Upper lobe of left lung (tissue), 6 donors: Measurements from ENCODE around the gene TMEM63A. TPM values are rescaled to one million over a fixed set of nuclear protein-coding genes. Genes with fewer than 3 reads are reported as not detected.

Source experiments
- ATAC-seq, 2 donors: fragments of 200-7000 bp; cut with Tn5 transposase; one replicate each; pipeline ENCODE4 v1.9.1; 2022; ENCODE audit warnings: mild to moderate bottlenecking in 2 of 2, moderate library complexity in 2 of 2; ENCODE audit not compliant: low FRiP score in 2 of 2
- DNase-seq, 2 donors: peaks; one replicate each; pipeline ENCODE4 v3.0.0-alpha.2; 2019 to 2020
- H3K27ac ChIP-seq, 4 donors: fragments of 200-600 bp; sonication (generic); one replicate each; pipeline ENCODE4 v1.5.1; 2016 to 2019
- H3K27me3 ChIP-seq, 4 donors: fragments of 200-600 bp; sonication (generic); one replicate each; pipeline ENCODE4 v1.5.1; 2017 to 2019
- H3K36me3 ChIP-seq, 4 donors: fragments of 200-600 bp; sonication (generic); one replicate each; pipeline ENCODE4 v1.5.1; 2016 to 2019
- H3K4me1 ChIP-seq, 4 donors: fragments of 200-600 bp; sonication (generic); one replicate each; pipeline ENCODE4 v1.5.1; 2018 to 2019
- H3K4me3 ChIP-seq, 4 donors: fragments of 200-600 bp; sonication (generic); one replicate each; pipeline ENCODE4 v1.5.1; 2017 to 2019; ENCODE audit warnings: mild to moderate bottlenecking in 2 of 4, moderate library complexity in 1 of 4
- H3K9me3 ChIP-seq, 4 donors: fragments of 200-600 bp; sonication (generic); one replicate each; pipeline ENCODE4 v1.5.1; 2018 to 2019
- EP300 ChIP-seq, 4 donors: sonication (generic); formaldehyde crosslinking; IDR thresholded peaks; one replicate each; pipeline ENCODE4 v1.5.1; 2017; ENCODE audit warnings: antibody characterized with exemption in 4 of 4, control low read depth in 2 of 4
- POLR2A ChIP-seq, 4 donors: fragments of 450-650 bp; IDR thresholded peaks; one replicate each; pipeline ENCODE4 v1.5.1; 2016 to 2017; ENCODE audit warnings: antibody characterized with exemption in 4 of 4, mild to moderate bottlenecking in 2 of 4
- POLR2AphosphoS5 ChIP-seq, 2 donors: sonication (generic); formaldehyde crosslinking; IDR thresholded peaks; one replicate each; pipeline ENCODE4 v1.5.1; 2017; ENCODE audit warnings: antibody characterized with exemption in 2 of 2
- WGBS, 2 donors: methylation state at CpG; one replicate each; pipeline ENCODE4 v1.1.5; 2017 to 2018; 5-methylcytosine and 5-hydroxymethylcytosine counted together
- total RNA-seq, 6 donors: library from RNA; depleted of rRNA in 4 of 6; stranded (reverse); fragments of >200 nt in 4 of 6; gene quantifications; one replicate each; pipeline versions ENCODE4 v1.1.0 to v1.2.1, GENCODE V29; 2016 to 2021
- TF ChIP-seq, protein P1 (sequence below), 6 experiments: fragments of 450-650 bp in 4 of 6; fragments of 200-600 bp in 2 of 6; sonication (generic) in 2 of 6; IDR thresholded peaks; one replicate each; pipeline ENCODE4 v1.5.1; 2016 to 2019; ENCODE audit warnings: antibody characterized with exemption in 6 of 6
- donor health status: DM: no; HTN: no; CAD: no; lungs with moderate emphysema.
- donor health status: DM: no; HTN: yes; CAD: no; lungs with severe emphysema.

TMEM63A gene
- total RNA-seq, 6 donors from 2014 or later: 57.9 to 244 (median 105) TPM

DNA sequence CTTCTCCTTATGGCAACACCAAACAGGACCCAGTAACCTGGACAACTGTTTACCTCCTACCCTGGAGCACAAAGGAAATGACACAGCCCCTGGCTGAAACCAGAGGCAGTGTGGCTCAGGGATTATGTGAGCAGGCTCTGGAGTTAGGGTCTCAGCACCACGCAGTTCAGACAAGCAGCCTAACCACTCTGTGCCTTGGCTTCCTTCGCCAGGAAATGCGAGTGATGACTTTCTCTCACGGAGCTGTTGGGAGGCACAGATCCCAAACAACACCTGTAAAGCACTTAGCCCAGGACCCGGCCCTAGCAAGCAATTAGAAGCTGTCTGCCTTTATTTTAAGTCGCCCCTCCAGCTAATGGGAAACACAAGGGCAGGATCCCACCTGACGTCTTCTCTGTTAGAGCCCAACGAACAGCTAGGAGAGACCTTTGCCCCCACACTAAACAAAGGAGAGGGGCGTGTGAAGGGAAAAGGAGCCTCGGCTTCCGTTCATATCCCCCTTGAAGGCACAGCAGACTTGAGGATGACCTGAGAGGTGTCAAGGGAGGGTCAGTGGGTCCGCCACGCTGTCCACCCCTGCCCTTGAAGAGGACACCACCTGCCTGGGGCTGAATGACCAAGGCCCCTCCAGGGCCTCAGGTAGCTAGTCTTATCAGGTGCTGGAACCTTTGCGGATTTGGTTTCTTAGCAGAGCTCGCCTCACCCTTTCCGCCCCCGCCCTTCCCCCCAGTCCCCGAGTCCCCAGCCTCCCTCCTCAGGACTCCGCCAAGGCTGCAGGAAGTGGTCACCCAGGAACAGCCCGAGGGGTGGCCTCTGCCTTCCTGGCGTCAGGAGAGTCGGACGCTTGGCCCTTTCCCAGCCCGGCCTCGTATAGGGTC lies 860 bp downstream of the TMEM63A start:
- ATAC-seq (peak; percentile 66 to 74), DNase-seq (peak in 1 of 2 donors; percentile 68)
- H3K27ac ChIP-seq: peak overlapping the region; percentile 89 to 94 (median 91)
- H3K4me1 ChIP-seq: peaks cover 48 to 60% (median 53%) of the 10 kb centered on the region in 4 donors
- peaks cover 0 to 15% (median 9%) of the 10 kb centered on the region in 4 donors for H3K36me3 ChIP-seq
- no peaks in the 10 kb centered on the region for H3K27me3 ChIP-seq
- peak overlapping the region; percentile 59 to 92 (median 77) for H3K4me3 ChIP-seq
- 0 to 4% methylated on average over 5 to 23 of the region's 25 CpGs for WGBS, 2 donors
- TF ChIP-seq EP300 (IDR thresholded peaks at IDR 0.05): no peak
- TF ChIP-seq POLR2A (IDR thresholded peaks at IDR 0.05): no peak
- TF ChIP-seq POLR2AphosphoS5 (IDR thresholded peaks at IDR 0.05): no peak
- TF ChIP-seq, protein P1, sequence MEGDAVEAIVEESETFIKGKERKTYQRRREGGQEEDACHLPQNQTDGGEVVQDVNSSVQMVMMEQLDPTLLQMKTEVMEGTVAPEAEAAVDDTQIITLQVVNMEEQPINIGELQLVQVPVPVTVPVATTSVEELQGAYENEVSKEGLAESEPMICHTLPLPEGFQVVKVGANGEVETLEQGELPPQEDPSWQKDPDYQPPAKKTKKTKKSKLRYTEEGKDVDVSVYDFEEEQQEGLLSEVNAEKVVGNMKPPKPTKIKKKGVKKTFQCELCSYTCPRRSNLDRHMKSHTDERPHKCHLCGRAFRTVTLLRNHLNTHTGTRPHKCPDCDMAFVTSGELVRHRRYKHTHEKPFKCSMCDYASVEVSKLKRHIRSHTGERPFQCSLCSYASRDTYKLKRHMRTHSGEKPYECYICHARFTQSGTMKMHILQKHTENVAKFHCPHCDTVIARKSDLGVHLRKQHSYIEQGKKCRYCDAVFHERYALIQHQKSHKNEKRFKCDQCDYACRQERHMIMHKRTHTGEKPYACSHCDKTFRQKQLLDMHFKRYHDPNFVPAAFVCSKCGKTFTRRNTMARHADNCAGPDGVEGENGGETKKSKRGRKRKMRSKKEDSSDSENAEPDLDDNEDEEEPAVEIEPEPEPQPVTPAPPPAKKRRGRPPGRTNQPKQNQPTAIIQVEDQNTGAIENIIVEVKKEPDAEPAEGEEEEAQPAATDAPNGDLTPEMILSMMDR (IDR thresholded peaks at IDR 0.05): no peak
- H3K9me3 ChIP-seq: no peaks in the 10 kb centered on the region

DNA sequence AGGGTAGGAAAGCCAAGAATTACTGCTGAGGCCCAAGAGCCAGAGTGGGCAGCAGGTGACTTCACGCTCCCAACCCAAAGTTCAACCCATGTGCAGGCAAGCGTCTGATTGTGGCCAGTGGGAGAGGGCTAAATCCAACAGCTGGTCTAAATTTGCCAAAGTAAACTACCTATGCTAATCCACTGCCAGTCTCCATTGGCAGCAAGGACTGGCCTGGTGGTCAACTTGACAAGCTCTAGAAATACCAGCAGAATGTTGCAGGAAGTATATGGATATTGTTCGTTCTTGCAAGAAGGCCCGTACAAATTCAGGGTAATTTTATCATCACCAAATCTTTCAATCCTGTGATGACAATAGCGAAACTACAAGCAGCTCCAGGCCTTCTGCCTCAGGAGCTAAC lies 1.5 kb downstream of the TMEM63A start:
- Histone ChIP-seq H3K27ac (peak overlapping the region; percentile 89 to 94 (median 91)), H3K4me3 (peak overlapping the region in 3 of 4 donors; percentile 59 to 92 (median 73)), H3K9me3 (no peaks in the 10 kb centered on the region), H3K4me1 (peaks cover 48 to 67% (median 54%) of the 10 kb centered on the region in 4 donors), H3K36me3 (peaks cover 0 to 20% (median 9%) of the 10 kb centered on the region in 4 donors), H3K27me3 (no peaks in the 10 kb centered on the region)
- ATAC-seq: no peak
- DNase-seq: peak in 1 of 2 donors; percentile 47
- TF ChIP-seq, protein P1 (IDR thresholded peaks at IDR 0.05): no peak
- 27 to 49% methylated on average over 5 of the region's 5 CpGs for WGBS, 2 donors

DNA sequence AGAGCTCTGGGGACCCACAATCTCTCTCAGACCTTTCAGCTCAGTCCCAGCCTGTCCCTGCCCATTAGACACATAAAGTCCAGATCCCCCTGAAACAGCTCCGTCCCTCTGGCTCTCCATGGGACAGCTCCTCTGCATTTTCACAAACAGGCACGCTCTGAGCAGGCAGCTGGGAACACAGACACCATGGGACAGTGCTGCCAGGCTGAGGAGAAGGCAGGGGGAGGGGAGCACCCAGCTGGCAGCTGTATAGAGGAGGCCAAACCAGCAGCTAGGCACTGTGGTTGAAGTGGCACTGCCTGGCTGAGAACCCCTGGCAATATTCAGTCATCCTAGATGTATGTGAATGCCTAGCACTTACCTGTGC lies 2.0 kb downstream of the TMEM63A start:
- Histone ChIP-seq H3K36me3 (peaks cover 0 to 24% (median 11%) of the 10 kb centered on the region in 4 donors), H3K27me3 (no peaks in the 10 kb centered on the region), H3K4me1 (peaks cover 50 to 71% (median 55%) of the 10 kb centered on the region in 4 donors), H3K27ac (peak overlapping the region; percentile 55 to 94 (median 90)), H3K4me3 (peak overlapping the region in 1 of 4 donors; percentile 92), H3K9me3 (no peaks in the 10 kb centered on the region)
- WGBS, 2 donors: 57% methylated on average over 2 of the region's 2 CpGs; no CpG with 5 or more reads in 1 of the 2 donors
- no peak for DNase-seq
- no peak for TF ChIP-seq POLR2A (IDR thresholded peaks at IDR 0.05)
- no peak for TF ChIP-seq EP300 (IDR thresholded peaks at IDR 0.05)
- TF ChIP-seq, protein P1 (IDR thresholded peaks at IDR 0.05): no peak
- no peak for TF ChIP-seq POLR2AphosphoS5 (IDR thresholded peaks at IDR 0.05)
- ATAC-seq: no peak

DNA sequence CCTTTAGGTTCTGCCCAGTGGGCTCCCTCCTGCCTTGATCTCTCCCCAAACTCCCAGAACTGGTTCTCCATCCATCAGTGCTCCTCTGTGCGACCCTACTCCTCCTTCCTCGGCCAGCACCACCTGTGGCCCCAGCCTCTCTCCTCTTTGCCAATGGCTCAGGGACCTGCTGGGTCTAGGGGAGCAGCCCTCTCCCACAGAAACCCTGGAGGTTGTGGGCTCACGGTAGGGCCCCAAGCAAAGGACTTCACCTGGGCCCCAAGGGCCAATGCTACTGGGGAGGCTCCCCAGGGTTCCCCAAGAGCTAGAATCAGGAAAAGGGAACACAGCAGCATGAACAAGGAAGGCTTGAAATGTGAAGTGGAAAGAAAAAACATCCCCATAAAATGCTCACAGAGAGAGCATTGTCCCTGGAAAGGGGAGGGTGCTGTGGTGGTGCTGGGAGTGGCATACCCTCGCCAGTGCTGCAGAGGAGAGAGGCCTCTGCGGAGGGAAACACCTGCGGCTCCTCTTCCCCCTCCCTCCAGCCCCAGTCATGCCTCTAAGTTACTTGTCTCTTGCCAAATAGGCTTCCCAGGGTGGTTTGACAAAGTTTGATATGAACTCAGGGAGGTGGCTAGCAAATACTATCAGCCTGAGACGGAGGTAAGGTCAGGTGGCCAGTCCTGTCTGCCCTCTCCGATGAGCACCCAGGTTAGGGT lies 2.5 kb downstream of the TMEM63A start:
- no peak for DNase-seq
- Histone ChIP-seq H3K9me3 (no peaks in the 10 kb centered on the region), H3K27ac (peak overlapping the region; percentile 55 to 94 (median 90)), H3K36me3 (peaks cover 0 to 30% (median 13%) of the 10 kb centered on the region in 4 donors), H3K27me3 (no peaks in the 10 kb centered on the region), H3K4me1 (peaks cover 50 to 77% (median 58%) of the 10 kb centered on the region in 4 donors), H3K4me3 (peak overlapping the region in 1 of 4 donors; percentile 92)
- TF ChIP-seq POLR2AphosphoS5 (IDR thresholded peaks at IDR 0.05): no peak
- TF ChIP-seq EP300 (IDR thresholded peaks at IDR 0.05): no peak
- TF ChIP-seq, protein P1 (IDR thresholded peaks at IDR 0.05): no peak
- 56 to 70% methylated on average over 6 to 8 of the region's 8 CpGs for WGBS, 2 donors
- no peak for ATAC-seq
